Neural cell (in vitro differentiated cells): ENCODE results near the gene ITGA1. TPM values are rescaled to one million over a fixed set of nuclear protein-coding genes. Genes with fewer than 3 reads are reported as not detected.

Experiments used
- H2AFZ ChIP-seq: fragments of 200-600, 300-800 bp; sonication (generic), shearing (Covaris generic); 2 replicates; pipeline ENCODE4 v1.6.0; 2014; ENCODE audit warnings: low read depth, mild to moderate bottlenecking, antibody characterized with exemption, low read length, moderate library complexity
- H3F3A ChIP-seq: fragments of 200-600 bp; shearing (Covaris generic); 2 replicates; pipeline ENCODE4 v1.6.1; 2016; ENCODE audit warnings: mild to moderate bottlenecking, moderate library complexity, mixed read lengths, antibody characterized with exemption, low read length; ENCODE audit not compliant: insufficient read depth, poor library complexity, severe bottlenecking
- H3K27ac ChIP-seq: fragments of 200-600, 300-800 bp; sonication (generic), shearing (Covaris generic); 2 replicates; pipeline ENCODE4 v1.5.1; 2014; ENCODE audit warnings: mild to moderate bottlenecking, low read length, moderate library complexity
- H3K27me3 ChIP-seq: fragments of 300-800, 200-600 bp; sonication (generic), shearing (Covaris generic); 2 replicates; pipeline ENCODE4 v1.6.0; 2014; ENCODE audit warnings: mild to moderate bottlenecking, low read depth, low read length, moderate library complexity; ENCODE audit not compliant: insufficient read depth
- H3K36me3 ChIP-seq: fragments of 300-800, 200-600 bp; sonication (generic), shearing (Covaris generic); 2 replicates; pipeline ENCODE4 v1.5.1; 2014; ENCODE audit warnings: mild to moderate bottlenecking, antibody characterized with exemption, low read length, moderate library complexity; ENCODE audit not compliant: insufficient read depth
- H3K4me2 ChIP-seq: fragments of 300-800, 200-600 bp; sonication (generic), shearing (Covaris generic); 2 replicates; pipeline ENCODE4 v1.6.0; 2014; ENCODE audit warnings: mild to moderate bottlenecking, low read length
- H3K4me3 ChIP-seq: fragments of 300-800, 200-600 bp; sonication (generic), shearing (Covaris generic); 2 replicates; pipeline ENCODE4 v1.5.1; 2014; ENCODE audit warnings: mild to moderate bottlenecking, low read length, moderate library complexity
- H3K79me2 ChIP-seq: fragments of 200-600 bp; shearing (Covaris generic); replicated peaks from 2 replicates; pipeline ENCODE4 v1.6.0; 2014; ENCODE audit warnings: mild to moderate bottlenecking, low read length, moderate library complexity; ENCODE audit not compliant: insufficient read depth
- H3K9ac ChIP-seq: fragments of 300-800, 200-600 bp; sonication (generic), shearing (Covaris generic); 2 replicates; pipeline ENCODE4 v1.6.1; 2016; ENCODE audit warnings: mild to moderate bottlenecking, low read length, mixed read lengths
- H3K9me2 ChIP-seq: fragments of 200-600 bp; shearing (Covaris generic); 2 replicates; pipeline ENCODE4 v1.6.1; 2016; ENCODE audit warnings: mild to moderate bottlenecking, low read length, mixed read lengths; ENCODE audit not compliant: insufficient read depth
- H3K9me3 ChIP-seq: fragments of 200-600, 300-800 bp; sonication (generic), shearing (Covaris generic); 2 replicates; pipeline ENCODE4 v1.6.1; 2016; ENCODE audit warnings: mild to moderate bottlenecking, mixed run types, low read length, moderate library complexity, mixed read lengths
- H4K20me1 ChIP-seq: fragments of 200-600 bp; shearing (Covaris generic); 2 replicates; pipeline ENCODE4 v1.6.1; 2016; ENCODE audit warnings: mild to moderate bottlenecking, mixed run types; ENCODE audit not compliant: insufficient read depth
- CTCF ChIP-seq: fragments of 450-650 bp; IDR thresholded peaks from 2 replicates; pipeline ENCODE4 v1.5.1; 2014; ENCODE audit warnings: antibody characterized with exemption, mild to moderate bottlenecking, moderate library complexity; ENCODE audit not compliant: poor library complexity, severe bottlenecking
- EP300 ChIP-seq: fragments of 450-650 bp; conservative IDR thresholded peaks from 2 replicates; pipeline ENCODE4 v1.6.1; 2014; ENCODE audit warnings: antibody characterized with exemption, mild to moderate bottlenecking, moderate library complexity; ENCODE audit not compliant: poor library complexity, severe bottlenecking
- EZH2 ChIP-seq: fragments of 200-600, 300-800 bp; shearing (Covaris generic), sonication (generic); IDR thresholded peaks from 2 replicates; pipeline ENCODE4 v1.6.1; 2014; ENCODE audit warnings: antibody characterized with exemption, low read length, borderline replicate concordance, mild to moderate bottlenecking; ENCODE audit not compliant: insufficient read depth, poor library complexity, severe bottlenecking
- MXI1 ChIP-seq: fragments of 450-650 bp; conservative IDR thresholded peaks from 2 replicates; pipeline ENCODE4 v1.6.1; 2014; ENCODE audit warnings: antibody characterized with exemption, mild to moderate bottlenecking; ENCODE audit not compliant: poor library complexity, severe bottlenecking
- POLR2AphosphoS5 ChIP-seq: IDR thresholded peaks from 2 replicates; pipeline ENCODE4 v1.6.1; 2012
- RAD21 ChIP-seq: fragments of 450-650 bp; conservative IDR thresholded peaks from 2 replicates; pipeline ENCODE4 v1.6.1; 2014; ENCODE audit warnings: antibody characterized with exemption, mild to moderate bottlenecking, moderate library complexity
- SMC3 ChIP-seq: fragments of 450-650 bp; conservative IDR thresholded peaks from 2 replicates; pipeline ENCODE4 v1.6.1; 2014; ENCODE audit warnings: antibody characterized with exemption, mild to moderate bottlenecking, moderate library complexity; ENCODE audit not compliant: poor library complexity
- TAF1 ChIP-seq: IDR thresholded peaks from 2 replicates; pipeline ENCODE4 v1.6.1; 2012; ENCODE audit warnings: low read depth
- polyA plus RNA-seq: library from polyadenylated mRNA; depleted of rRNA; stranded (reverse); fragments of >200 nt; gene quantifications from 2 replicates; pipeline ENCODE4 v1.2.3, GENCODE V29; 2014
- TF ChIP-seq, protein P1 (sequence below): IDR thresholded peaks from 2 replicates; pipeline ENCODE4 v1.6.1; 2012; ENCODE audit warnings: borderline replicate concordance

Gene ITGA1
- polyA plus RNA-seq, 1 donor from 2014 or later, result 0.15 TPM

DNA sequence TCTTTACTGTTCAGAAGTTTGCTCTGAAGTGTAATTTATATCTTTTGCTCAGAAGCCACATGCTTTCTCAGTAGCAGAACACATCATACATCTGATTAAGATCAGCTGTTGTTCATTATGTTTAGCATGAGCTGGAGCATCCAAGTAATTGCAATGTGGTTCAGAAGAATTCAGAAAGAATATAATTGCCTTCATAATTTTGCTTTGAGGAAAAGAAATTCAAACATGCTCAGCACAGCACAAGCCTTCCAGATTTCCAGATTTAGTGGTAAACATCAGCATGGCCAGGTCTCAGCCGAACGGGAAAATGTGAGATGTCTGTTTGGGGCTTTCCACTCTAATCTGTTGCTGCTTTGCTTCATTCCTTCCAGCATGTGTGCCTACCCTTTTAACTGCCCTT, 65.9 kb downstream of the ITGA1 start:
- no peak overlapping the region for H3K4me3 ChIP-seq

GRCh38 chr5:52854301-52854700, 66.6 kb downstream of the ITGA1 start:
- Histone ChIP-seq H3K9ac (no peak overlapping the region), H3K27ac (no peak overlapping the region), H3K79me2 (no peaks in the 10 kb centered on the region), H3K4me3 (no peak overlapping the region), H2AFZ (no peak overlapping the region), H3K9me3 (no peaks in the 10 kb centered on the region), H3K4me2 (no peak overlapping the region), H3K9me2 (no peaks in the 10 kb centered on the region), H3F3A (no peaks in the 10 kb centered on the region), H3K27me3 (no peaks in the 10 kb centered on the region), H3K36me3 (no peaks in the 10 kb centered on the region), H4K20me1 (no peaks in the 10 kb centered on the region)
- no peak for TF ChIP-seq CTCF
- no peak for TF ChIP-seq MXI1
- TF ChIP-seq RAD21, result no peak
- TF ChIP-seq EZH2, result no peak

More for the DNA sequence above, 65.9 kb downstream of the ITGA1 start:
- Histone ChIP-seq H2AFZ (no peak overlapping the region), H4K20me1 (no peaks in the 10 kb centered on the region), H3F3A (no peaks in the 10 kb centered on the region), H3K27me3 (no peaks in the 10 kb centered on the region), H3K4me2 (no peak overlapping the region), H3K9me3 (no peaks in the 10 kb centered on the region), H3K9me2 (no peaks in the 10 kb centered on the region), H3K27ac (no peak overlapping the region), H3K36me3 (no peaks in the 10 kb centered on the region), H3K9ac (no peak overlapping the region), H3K79me2 (no peaks in the 10 kb centered on the region)
- TF ChIP-seq EP300 (no peak), EZH2 (no peak), CTCF (no peak), SMC3 (no peak), POLR2AphosphoS5 (no peak), TAF1 (no peak), RAD21 (no peak), MXI1 (no peak)
- TF ChIP-seq, protein P1, sequence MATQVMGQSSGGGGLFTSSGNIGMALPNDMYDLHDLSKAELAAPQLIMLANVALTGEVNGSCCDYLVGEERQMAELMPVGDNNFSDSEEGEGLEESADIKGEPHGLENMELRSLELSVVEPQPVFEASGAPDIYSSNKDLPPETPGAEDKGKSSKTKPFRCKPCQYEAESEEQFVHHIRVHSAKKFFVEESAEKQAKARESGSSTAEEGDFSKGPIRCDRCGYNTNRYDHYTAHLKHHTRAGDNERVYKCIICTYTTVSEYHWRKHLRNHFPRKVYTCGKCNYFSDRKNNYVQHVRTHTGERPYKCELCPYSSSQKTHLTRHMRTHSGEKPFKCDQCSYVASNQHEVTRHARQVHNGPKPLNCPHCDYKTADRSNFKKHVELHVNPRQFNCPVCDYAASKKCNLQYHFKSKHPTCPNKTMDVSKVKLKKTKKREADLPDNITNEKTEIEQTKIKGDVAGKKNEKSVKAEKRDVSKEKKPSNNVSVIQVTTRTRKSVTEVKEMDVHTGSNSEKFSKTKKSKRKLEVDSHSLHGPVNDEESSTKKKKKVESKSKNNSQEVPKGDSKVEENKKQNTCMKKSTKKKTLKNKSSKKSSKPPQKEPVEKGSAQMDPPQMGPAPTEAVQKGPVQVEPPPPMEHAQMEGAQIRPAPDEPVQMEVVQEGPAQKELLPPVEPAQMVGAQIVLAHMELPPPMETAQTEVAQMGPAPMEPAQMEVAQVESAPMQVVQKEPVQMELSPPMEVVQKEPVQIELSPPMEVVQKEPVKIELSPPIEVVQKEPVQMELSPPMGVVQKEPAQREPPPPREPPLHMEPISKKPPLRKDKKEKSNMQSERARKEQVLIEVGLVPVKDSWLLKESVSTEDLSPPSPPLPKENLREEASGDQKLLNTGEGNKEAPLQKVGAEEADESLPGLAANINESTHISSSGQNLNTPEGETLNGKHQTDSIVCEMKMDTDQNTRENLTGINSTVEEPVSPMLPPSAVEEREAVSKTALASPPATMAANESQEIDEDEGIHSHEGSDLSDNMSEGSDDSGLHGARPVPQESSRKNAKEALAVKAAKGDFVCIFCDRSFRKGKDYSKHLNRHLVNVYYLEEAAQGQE, result no peak
